ENCODE measurements around the gene SLC9A1. TPM values are rescaled to one million over a fixed set of nuclear protein-coding genes. Genes with fewer than 3 reads are reported as not detected.
A peak's percentile ranks its signal among the peaks of the same experiment; 100 is the strongest.

SLC9A1 gene
- polyA plus RNA-seq, 1 donor (not counting 4 experiments of a cell fraction or from before 2014, with no cell fraction given) = 12.4 TPM

DNA sequence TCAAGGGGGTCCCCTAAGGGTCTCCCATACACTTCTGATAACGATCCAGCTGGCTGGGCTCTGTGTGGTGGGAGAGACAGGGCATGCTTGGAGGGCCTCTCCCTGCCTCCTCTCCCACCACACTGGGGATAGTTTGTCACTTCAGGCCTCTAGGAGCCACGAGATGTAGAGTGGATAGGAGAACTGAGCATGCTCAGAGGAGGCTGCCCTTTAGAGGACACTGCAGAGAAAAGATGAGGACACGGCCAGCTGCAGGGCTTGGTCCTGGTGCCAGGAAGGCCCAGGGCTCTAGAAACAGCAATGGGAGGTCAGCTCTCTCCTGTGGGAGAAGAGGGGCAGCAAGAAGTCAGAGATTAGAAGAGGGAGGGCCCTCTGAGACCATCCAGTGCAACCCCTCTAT is 25.7 kb downstream of the SLC9A1 start:
- no peak overlapping the region for H3K27ac ChIP-seq (ENCODE audit: control insufficient read depth, insufficient read depth, low read length)
- dilution Hi-C loops (cut with MboI; ENCODE audit: extremely low pct_ligation_motif_present, low sequenced_read_pairs) = no loop called here
- H3K9me1 ChIP-seq (ENCODE audit: control insufficient read depth, extremely low read depth, insufficient read depth, low read length) = peaks cover 4% of the 10 kb centered on the region
- H3K36me3 ChIP-seq (ENCODE audit: control insufficient read depth in 2 of 2, extremely low read depth in 1 of 2, insufficient read depth in 2 of 2, low read length in 2 of 2) = peaks cover 19 to 30% of the 10 kb centered on the region in 2 experiments
- H3K4me2 ChIP-seq (ENCODE audit: control insufficient read depth, extremely low read depth, insufficient read depth, low read depth, low read length) = no peak overlapping the region
- no peak overlapping the region for H3K9ac ChIP-seq (ENCODE audit: control insufficient read depth, extremely low read depth, insufficient read depth, low read length)
- FAIRE-seq = no peak
- DNase-seq (ENCODE audit: low read depth, low spot score) = no peak
- H3K27me3 ChIP-seq (ENCODE audit: control insufficient read depth, extremely low read depth, insufficient read depth, low read length) = no peaks in the 10 kb centered on the region
- H3K9me3 ChIP-seq (ENCODE audit: control insufficient read depth, low read depth, low read length) = no peaks in the 10 kb centered on the region
- TF ChIP-seq, protein P1, sequence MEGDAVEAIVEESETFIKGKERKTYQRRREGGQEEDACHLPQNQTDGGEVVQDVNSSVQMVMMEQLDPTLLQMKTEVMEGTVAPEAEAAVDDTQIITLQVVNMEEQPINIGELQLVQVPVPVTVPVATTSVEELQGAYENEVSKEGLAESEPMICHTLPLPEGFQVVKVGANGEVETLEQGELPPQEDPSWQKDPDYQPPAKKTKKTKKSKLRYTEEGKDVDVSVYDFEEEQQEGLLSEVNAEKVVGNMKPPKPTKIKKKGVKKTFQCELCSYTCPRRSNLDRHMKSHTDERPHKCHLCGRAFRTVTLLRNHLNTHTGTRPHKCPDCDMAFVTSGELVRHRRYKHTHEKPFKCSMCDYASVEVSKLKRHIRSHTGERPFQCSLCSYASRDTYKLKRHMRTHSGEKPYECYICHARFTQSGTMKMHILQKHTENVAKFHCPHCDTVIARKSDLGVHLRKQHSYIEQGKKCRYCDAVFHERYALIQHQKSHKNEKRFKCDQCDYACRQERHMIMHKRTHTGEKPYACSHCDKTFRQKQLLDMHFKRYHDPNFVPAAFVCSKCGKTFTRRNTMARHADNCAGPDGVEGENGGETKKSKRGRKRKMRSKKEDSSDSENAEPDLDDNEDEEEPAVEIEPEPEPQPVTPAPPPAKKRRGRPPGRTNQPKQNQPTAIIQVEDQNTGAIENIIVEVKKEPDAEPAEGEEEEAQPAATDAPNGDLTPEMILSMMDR (optimal IDR thresholded peaks at IDR 0.05 in 1 of 3, IDR thresholded peaks at IDR 0.05 in 1 of 3, conservative IDR thresholded peaks at IDR 0.05 in 1 of 3; ENCODE audit: extremely low read depth in 1 of 3, insufficient read depth in 2 of 3, low read length in 3 of 3) = no peak
- TF ChIP-seq EZH2 (IDR thresholded peaks at IDR 0.05; ENCODE audit: low read length) = no peak
- peaks cover 2% of the 10 kb centered on the region for H4K20me1 ChIP-seq (ENCODE audit: control insufficient read depth, extremely low read depth, insufficient read depth, low read length)
- H3K4me3 ChIP-seq (ENCODE audit: control insufficient read depth in 2 of 3, extremely low read depth in 1 of 3, insufficient read depth in 2 of 3, low read depth in 1 of 3, low read length in 3 of 3) = no peak overlapping the region
- no peak overlapping the region for H2AFZ ChIP-seq (ENCODE audit: control insufficient read depth, low read length)
- peaks cover 66% of the 10 kb centered on the region for H3K79me2 ChIP-seq (ENCODE audit: control insufficient read depth, insufficient read depth, low read length)
- no peaks in the 10 kb centered on the region for H3K4me1 ChIP-seq (ENCODE audit: control insufficient read depth, extremely low read depth, insufficient read depth, low read length)

DNA sequence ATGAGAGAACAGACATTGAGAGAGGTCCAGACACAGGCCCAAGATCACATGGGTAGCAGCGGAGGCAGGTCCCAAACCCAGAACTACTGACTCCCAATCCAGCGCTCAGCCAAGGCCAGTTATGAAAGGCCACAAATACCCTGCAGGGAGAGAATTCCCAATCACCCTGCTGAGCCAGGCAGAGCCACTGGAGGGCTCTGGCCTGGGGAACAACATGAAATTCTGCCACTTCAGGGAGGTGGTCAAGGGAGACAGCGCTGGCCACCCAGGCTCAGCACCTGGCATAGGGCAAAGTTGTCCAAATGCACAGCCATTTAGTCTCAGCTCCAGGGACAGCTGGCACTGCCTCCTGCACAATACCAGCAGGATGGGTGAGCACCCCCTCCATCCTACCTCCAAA is 27.5 kb downstream of the SLC9A1 start:
- FAIRE-seq (no peak), DNase-seq (ENCODE audit: low read depth, low spot score) (no peak)
- no peak overlapping the region for H3K9ac ChIP-seq (ENCODE audit: control insufficient read depth, extremely low read depth, insufficient read depth, low read length)
- no peaks in the 10 kb centered on the region for H3K27me3 ChIP-seq (ENCODE audit: control insufficient read depth, extremely low read depth, insufficient read depth, low read length)
- peaks cover 8% of the 10 kb centered on the region for H3K4me1 ChIP-seq (ENCODE audit: control insufficient read depth, extremely low read depth, insufficient read depth, low read length)
- no peak overlapping the region for H3K4me2 ChIP-seq (ENCODE audit: control insufficient read depth, extremely low read depth, insufficient read depth, low read depth, low read length)
- no peaks in the 10 kb centered on the region for H3K9me3 ChIP-seq (ENCODE audit: control insufficient read depth, low read depth, low read length)
- H3K79me2 ChIP-seq (ENCODE audit: control insufficient read depth, insufficient read depth, low read length) = peaks cover 64% of the 10 kb centered on the region
- peaks cover 3% of the 10 kb centered on the region for H3K9me1 ChIP-seq (ENCODE audit: control insufficient read depth, extremely low read depth, insufficient read depth, low read length)
- H4K20me1 ChIP-seq (ENCODE audit: control insufficient read depth, extremely low read depth, insufficient read depth, low read length) = peaks cover 6% of the 10 kb centered on the region
- peaks cover 15 to 29% of the 10 kb centered on the region in 2 experiments for H3K36me3 ChIP-seq (ENCODE audit: control insufficient read depth in 2 of 2, extremely low read depth in 1 of 2, insufficient read depth in 2 of 2, low read length in 2 of 2)
- TF ChIP-seq, protein P1 (optimal IDR thresholded peaks at IDR 0.05 in 1 of 3, IDR thresholded peaks at IDR 0.05 in 1 of 3, conservative IDR thresholded peaks at IDR 0.05 in 1 of 3; ENCODE audit: extremely low read depth in 1 of 3, insufficient read depth in 2 of 3, low read length in 3 of 3) = peak in 1 of 3 experiments; percentile 2
- no peak for TF ChIP-seq EZH2 (IDR thresholded peaks at IDR 0.05; ENCODE audit: low read length)
- no peak overlapping the region for H3K27ac ChIP-seq (ENCODE audit: control insufficient read depth, insufficient read depth, low read length)
- H3K4me3 ChIP-seq (ENCODE audit: control insufficient read depth in 2 of 3, extremely low read depth in 1 of 3, insufficient read depth in 2 of 3, low read depth in 1 of 3, low read length in 3 of 3) = no peak overlapping the region
- H2AFZ ChIP-seq (ENCODE audit: control insufficient read depth, low read length) = no peak overlapping the region
- dilution Hi-C loops (cut with MboI; ENCODE audit: extremely low pct_ligation_motif_present, low sequenced_read_pairs) = no loop called here

All from keratinocyte (primary cell).